HT1080 (cell line): ENCODE data around the gene DAPK3. TPM values are rescaled to one million over a fixed set of nuclear protein-coding genes. Genes with fewer than 3 reads are reported as not detected.
"Not testable (repeated sequence)": the region's sequence is repeated elsewhere in the genome, so short reads cannot be mapped to it uniquely, and the experiment has no call there.

Experiments
- DNase-seq: peaks from one replicate; pipeline ENCODE4 v3.0.0-alpha.2; 2015; ENCODE audit warnings: low read depth
- polyA plus RNA-seq, 2 experiments: library from polyadenylated mRNA; depleted of rRNA; stranded (reverse); fragments of >200 nt; gene quantifications; 2 replicates each; pipeline ENCODE4 v1.2.3, GENCODE V29; 2015
- total RNA-seq: library from RNA; depleted of rRNA; stranded (reverse); fragments of >200 nt; shearing (Covaris generic); gene quantifications from 2 replicates; pipeline ENCODE4 v1.2.3, GENCODE V29; 2014; rRNA removed

DAPK3 gene
- 46.8 and 54.7 TPM in 2 replicates for total RNA-seq
- polyA plus RNA-seq (2015; cell fraction: cytosol; rRNA removed), result 63.6 and 68.2 TPM in 2 replicates
- polyA plus RNA-seq (2015; cell fraction: nucleus; rRNA removed), result 85.2 and 88.0 TPM in 2 replicates

GRCh38 chr19:3970808-3971598 is at the start of gene DAPK3:
TSS of gene DAPK3 (minus strand) at chr19:3971099. CDS start at chr19:3969735, 1,364 bp downstream.
- DNase-seq, result peak; percentile 93

- DNase-seq, result no peak
Observed at GRCh38 chr19:4019578-4019977, 48.7 kb upstream of the DAPK3 start.

GRCh38 chr19:4018775-4019504 is 48.0 kb upstream of the DAPK3 start:
- DNase-seq, result no peak

- no peak for DNase-seq
Observed at GRCh38 chr19:4018140-4018613, 47.3 kb upstream of the DAPK3 start.

DNA sequence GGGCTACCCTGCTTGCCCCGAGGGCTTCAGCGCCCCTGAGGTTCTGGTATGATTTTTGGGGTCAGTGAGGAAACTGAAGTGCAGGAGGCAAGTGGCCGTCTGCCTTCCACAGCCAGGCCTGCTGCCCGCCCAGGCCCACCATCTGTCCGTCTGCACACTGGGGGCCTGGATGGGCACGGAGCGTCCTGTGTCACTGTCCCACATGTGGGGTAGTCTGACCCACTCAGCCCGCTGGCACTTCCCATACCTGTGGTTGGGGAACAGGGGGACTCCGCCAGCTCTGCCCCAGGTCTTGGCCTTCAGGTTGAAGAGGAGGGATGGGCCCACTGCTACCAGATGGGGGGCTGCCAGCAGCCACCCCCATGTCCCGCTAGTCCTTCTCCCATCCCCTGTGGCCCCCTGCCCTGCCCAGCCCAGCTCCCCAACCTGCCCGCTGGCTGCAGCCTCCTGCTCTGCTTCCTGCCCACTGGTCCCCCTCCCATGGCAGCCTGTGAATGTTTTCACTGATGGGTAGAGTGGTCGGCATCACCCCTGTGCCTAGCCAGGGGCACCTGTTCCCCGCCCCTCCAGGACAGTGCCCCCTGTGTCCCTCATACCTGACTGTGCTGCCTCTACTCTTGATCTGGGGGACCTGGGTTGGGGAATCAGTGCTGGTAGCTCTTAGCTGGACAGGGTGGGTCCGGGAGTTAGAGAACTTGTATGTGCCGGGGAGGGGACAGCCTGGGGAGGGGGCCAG is 46.2 kb upstream of the DAPK3 start:
- no peak for DNase-seq

DNA sequence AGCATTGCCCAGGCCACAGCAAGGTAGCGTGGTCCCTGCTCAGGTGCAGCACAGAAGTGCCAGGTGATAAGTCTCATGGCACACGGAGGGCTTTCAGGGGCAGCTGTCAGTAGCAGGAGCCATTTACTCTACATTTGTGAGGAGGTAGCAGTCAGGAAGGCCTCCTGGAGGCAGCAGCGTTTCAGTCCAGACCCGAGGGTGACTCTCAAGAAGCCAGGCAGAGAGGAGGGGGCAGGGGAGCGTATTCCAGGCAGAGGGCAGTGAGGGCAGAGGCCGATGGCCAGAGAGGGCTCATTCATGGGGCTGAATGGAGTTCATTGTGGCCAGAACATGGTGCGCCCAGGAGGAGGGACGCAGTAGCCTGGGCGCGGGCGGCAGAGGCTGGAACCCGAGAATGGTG is 45.6 kb upstream of the DAPK3 start:
- no peak for DNase-seq

- no peak for DNase-seq
Observed at GRCh38 chr19:4015705-4016402, 45.0 kb upstream of the DAPK3 start.

DNA sequence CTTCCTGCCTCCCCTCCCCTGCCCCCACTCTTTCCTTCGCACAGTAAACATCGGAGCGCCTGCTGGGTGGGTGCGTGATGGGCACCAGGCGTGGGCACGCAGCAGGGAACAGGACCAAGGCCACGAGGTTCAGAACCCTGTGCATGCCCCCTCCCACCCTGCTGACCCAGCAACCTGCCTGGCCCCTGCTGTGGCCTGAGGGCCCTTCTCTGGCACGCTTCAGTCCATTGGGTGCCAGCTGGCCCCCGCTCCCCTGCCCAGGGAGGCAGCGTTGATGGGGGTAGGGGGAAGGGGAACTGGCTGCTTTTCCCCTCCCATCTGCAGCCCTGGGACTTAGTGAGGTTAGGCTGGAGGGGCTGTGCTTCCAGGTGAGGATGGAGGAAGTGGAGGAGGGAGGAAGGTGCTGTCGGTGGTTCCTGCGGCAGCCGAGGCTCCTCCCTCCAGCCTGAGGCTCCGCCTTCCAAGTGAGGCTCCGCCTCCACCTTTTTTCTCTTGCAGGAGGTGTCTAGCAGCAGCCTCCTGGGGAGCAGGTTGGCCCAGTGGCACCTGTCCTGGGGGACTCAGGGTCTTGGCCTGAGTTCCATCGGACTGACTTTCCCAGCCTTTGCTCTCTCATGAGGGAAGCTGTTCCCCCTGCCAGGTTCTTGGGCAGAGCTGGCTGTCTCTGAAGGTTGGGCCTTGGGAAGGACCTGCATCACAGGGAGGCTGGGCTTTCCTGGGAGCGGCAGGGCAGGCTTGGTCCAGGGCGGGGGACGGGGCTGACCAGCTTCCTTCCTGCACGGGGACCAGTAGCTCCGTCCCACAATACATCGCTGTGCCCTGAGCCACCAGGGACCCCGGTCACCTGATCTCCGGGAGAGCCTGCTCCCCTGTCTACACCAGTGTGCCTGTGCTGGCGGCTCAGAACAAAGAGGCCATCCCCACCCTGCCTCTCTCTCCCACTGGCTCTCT is 43.9 kb upstream of the DAPK3 start:
- no peak for DNase-seq

- no peak for DNase-seq
Observed at GRCh38 chr19:4013886-4014540, 43.1 kb upstream of the DAPK3 start.

GRCh38 chr19:4012975-4013634 is 42.2 kb upstream of the DAPK3 start:
- no peak for DNase-seq

DNA sequence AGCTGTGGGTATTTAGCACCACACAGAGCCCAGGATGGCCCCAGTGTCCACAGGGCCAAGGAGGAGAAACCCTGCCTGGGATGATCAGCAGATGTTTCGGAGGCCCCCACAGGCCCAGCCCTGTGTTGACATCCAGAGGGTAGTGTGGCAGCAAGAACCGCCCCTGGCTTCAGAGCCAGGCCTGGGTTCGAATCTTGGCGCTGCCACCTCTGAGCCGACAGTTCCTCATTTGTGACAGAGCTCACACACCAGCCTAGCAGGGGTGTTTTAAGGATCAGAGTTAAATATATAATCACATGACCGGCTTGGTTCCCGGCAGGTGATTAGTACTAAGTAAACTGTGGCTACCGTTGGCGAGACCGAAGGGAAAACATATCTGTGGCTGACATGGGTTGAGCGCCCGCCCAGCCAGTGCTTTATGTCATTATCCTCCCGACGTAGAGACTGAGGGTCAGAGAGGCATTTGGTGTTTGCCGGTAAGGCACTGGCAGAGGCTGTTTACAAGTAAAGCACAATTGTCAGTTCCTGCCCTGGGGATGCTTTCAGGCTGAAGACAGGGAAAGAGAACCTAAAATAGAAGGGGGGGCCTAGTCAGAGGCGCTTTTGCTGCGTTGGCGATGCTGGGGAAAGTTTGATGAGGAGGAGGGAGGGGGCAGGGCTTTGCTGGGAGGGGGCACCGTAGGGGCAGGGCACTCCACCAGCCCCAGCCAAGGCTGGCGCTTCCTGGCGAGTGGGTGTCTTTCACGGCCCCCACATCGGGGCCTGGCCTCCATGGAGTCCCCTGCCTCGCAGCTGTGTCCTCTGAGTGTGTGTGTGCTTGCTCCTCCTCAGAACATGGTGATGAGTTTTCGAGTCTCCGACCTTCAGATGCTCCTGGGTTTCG is 41.4 kb upstream of the DAPK3 start:
- DNase-seq, result no peak

GRCh38 chr19:4011430-4011829 is 40.5 kb upstream of the DAPK3 start:
- DNase-seq, result not testable (repeated sequence)

- no peak for DNase-seq
Observed at GRCh38 chr19:4010808-4011110, 39.9 kb upstream of the DAPK3 start.

GRCh38 chr19:4009990-4010807 is 39.3 kb upstream of the DAPK3 start:
- DNase-seq, result no peak

DNA sequence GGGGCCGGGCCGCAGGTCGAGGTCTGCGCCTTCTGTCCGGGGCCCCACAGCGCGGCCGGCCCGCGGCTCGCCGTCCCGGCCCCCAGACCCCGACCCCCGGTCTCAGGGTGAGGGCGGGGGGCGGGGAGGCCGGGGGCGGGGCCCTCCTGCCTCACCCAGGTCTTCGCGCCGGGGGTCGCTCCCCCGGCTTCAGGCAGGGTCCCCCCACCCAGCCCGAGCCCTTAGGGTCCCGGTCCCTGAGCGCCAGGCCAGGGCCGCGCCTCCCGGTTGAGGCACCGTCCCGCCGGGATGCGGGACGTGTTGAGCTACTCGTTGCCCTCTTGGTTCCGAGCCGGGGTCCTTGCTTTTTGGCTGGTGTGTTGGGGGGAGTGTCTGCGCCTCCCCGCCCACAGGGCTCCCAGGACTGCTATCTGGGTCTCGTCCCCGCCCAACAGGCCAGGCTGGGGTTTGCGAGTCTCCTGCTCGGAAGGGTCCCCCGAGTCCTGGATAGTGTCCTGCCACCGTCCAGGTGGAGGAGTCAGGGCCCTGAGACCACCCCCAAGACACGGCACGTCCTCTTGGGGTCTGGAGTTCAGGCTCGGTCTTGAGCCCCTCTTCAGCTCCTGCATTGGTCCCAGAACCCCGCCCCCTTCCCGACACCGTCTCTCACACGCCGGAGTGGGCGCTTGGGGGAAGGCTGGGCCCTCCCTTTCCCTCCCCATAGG is 37.1 kb upstream of the DAPK3 start:
- DNase-seq, result no peak
